Breast epithelium (tissue), 3 donors: Measurements from ENCODE around the gene PRKACG.

ENCODE experiments used
- POLR2A ChIP-seq: fragments of 450-650 bp; IDR thresholded peaks from one replicate; pipeline ENCODE4 v1.6.1; 2016; ENCODE audit warnings: antibody characterized with exemption, mild to moderate bottlenecking, moderate library complexity
- POLR2AphosphoS5 ChIP-seq, 3 donors: sonication (generic); formaldehyde crosslinking; IDR thresholded peaks; one replicate each; pipeline ENCODE4 v1.6.1; 2017; ENCODE audit warnings: antibody characterized with exemption in 3 of 3
- TF ChIP-seq, protein P1 (sequence below), 3 donors: fragments of 450-650 bp; IDR thresholded peaks; one replicate each; pipeline ENCODE4 v1.5.1; 2016 to 2017; ENCODE audit warnings: antibody characterized with exemption in 3 of 3, mild to moderate bottlenecking in 3 of 3, moderate library complexity in 3 of 3

- TF ChIP-seq, protein P1, sequence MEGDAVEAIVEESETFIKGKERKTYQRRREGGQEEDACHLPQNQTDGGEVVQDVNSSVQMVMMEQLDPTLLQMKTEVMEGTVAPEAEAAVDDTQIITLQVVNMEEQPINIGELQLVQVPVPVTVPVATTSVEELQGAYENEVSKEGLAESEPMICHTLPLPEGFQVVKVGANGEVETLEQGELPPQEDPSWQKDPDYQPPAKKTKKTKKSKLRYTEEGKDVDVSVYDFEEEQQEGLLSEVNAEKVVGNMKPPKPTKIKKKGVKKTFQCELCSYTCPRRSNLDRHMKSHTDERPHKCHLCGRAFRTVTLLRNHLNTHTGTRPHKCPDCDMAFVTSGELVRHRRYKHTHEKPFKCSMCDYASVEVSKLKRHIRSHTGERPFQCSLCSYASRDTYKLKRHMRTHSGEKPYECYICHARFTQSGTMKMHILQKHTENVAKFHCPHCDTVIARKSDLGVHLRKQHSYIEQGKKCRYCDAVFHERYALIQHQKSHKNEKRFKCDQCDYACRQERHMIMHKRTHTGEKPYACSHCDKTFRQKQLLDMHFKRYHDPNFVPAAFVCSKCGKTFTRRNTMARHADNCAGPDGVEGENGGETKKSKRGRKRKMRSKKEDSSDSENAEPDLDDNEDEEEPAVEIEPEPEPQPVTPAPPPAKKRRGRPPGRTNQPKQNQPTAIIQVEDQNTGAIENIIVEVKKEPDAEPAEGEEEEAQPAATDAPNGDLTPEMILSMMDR (IDR thresholded peaks at IDR 0.05), result no peak
- TF ChIP-seq POLR2A, result no peak
- no peak for TF ChIP-seq POLR2AphosphoS5 (IDR thresholded peaks at IDR 0.05)
These were observed 4.8 kb upstream of the PRKACG start for GRCh38 chr9:69018737-69019136.
